Left hindlimb (tissue), 1 donor: ENCODE measurements around the gene SLC9A7.

Experiments used
- DNase-seq: peaks from one replicate; pipeline ENCODE4 v3.0.0-alpha.2; 2018

The SLC9A7 gene

GRCh38 chrX:46567388-46567787 is 191.5 kb downstream of the SLC9A7 start:
- DNase-seq: no peak

GRCh38 chrX:46561824-46562657 is 196.9 kb downstream of the SLC9A7 start:
- no peak for DNase-seq

- no peak for DNase-seq
Measured at GRCh38 chrX:46559062-46559461, 199.9 kb downstream of the SLC9A7 start.

GRCh38 chrX:46554942-46555341 is 204.0 kb downstream of the SLC9A7 start:
- DNase-seq: no peak

GRCh38 chrX:46553935-46554334 is 205.0 kb downstream of the SLC9A7 start:
- no peak for DNase-seq

GRCh38 chrX:46551494-46552128 is 207.3 kb downstream of the SLC9A7 start:
- no peak for DNase-seq

GRCh38 chrX:46549914-46550313 is 209.0 kb downstream of the SLC9A7 start:
- no peak for DNase-seq
